ENCODE data around the gene PAM.
"Not testable (repeated sequence)": the region's sequence is repeated elsewhere in the genome, so short reads cannot be mapped to it uniquely, and the experiment has no call there.

The PAM gene

DNA sequence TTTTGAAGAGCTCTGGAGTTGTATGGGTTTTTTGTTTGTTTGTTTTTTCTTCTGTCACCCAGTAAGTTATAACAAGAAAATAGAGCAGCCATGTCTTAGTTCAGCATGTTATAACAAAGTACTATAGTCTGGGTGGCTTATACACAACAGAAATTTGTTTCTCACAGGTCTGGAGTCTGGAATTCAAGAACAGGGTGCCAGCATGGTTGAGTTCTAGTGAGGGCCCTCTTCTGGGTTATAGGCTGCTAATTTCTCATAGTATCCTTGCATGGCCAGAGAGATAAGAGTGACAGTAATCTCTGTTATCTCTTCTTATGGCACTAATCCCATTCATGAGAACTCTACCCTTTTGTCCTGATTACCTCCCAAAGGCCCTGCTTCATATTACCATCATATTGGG is 250.2 kb downstream of the PAM start:
- no peak for DNase-seq

DNA sequence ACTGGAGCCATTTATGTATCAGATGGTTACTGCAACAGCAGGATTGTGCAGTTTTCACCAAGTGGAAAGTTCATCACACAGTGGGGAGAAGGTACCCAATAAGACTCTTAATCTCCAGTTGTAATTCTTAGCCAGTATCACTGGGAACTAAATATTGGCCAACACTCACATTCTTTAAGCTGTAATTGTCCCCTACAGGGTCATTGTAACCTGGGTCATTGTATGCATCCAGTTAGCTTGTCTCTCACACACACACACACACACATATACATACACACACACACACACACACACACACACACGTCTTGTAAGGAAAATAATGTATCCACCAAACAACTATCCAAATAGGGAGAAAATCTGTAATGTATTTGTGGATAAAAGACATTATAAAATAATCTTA is 251.8 kb downstream of the PAM start:
- no peak for DNase-seq

DNA sequence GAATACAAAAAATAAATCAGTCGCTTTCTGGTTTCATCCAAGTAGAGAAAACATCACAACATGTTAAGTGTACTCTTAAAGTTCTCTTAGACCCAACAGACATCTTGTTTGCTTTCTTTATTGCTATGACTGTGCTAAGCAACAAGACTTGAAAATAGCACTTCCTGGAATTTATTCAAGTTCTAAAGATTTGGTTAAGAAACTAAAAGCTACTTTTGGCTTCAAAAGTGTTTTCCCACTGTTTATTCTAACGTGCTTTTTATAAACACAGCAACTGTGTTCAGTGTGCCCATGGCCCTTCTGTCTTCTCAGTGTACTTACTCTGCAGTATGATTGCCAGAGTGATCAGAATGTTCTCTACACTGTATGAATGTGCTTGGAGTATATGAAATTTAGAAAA is 255.1 kb downstream of the PAM start:
- DNase-seq: no peak

DNA sequence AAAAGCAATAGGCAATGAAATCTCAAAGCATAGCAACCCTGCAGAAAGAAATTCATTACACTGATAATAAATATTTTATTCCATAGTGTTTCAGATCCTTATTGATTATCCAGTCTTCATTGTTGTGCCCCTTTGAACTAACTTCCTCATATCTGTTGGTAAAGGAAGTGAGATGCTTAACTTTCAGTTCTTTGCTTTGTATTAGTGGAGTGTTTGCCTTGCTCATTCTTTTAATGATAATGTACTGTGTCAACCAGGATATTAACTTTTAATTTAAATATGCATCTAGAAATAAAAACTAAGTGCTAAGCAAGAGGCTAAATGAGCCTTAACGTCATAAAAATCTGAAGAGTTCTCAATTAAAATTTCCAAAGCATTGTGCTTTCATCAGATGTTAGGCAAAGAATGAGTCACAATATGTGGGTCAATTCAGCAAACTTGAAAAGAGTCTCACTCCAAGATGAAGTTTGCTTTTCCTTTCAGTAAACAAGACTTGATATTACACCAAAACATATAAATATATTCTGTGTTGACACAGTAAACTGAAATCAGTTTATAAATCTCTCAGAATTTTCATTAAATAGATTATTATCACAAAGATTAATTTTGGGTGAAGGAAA is 258.9 kb downstream of the PAM start:
- DNase-seq: no peak

DNA sequence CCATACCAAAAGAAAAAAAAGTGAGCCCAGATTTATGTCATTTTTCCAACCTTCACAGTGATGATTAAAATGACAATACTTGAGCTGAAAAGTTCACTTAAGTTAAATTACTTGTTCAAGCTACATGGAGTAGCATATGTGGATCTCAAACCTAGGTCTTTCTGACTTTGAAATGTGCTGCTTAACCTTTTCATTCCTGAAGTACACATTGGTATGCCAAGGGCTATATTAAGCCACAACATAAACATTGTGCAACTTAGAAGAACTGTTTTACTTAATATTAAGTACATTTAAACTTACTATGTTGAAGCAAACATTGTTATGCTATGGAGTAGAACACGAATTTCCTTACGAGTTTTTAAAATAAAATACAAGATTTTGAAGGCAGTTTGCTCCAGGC is 259.9 kb downstream of the PAM start:
- DNase-seq: no peak

DNA sequence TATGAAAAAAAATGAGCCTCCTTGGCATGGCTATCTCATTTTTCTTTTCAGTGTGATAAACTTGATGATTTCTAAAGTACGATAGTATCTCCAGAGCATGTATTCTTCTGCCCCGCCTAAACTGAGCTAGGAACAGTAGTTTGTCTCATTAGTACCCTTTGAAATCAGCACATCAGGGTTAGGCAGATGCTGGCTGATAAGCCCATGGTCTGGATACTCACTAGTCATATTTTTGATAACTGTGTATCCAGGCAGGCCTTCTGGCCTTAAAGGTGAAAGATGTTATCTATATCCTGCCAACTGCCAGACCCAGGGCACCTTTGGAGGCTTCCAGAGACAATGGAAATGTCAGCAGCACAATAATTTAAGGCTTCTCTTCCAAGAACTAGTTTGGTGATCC is 261.1 kb downstream of the PAM start:
- no peak for DNase-seq

DNA sequence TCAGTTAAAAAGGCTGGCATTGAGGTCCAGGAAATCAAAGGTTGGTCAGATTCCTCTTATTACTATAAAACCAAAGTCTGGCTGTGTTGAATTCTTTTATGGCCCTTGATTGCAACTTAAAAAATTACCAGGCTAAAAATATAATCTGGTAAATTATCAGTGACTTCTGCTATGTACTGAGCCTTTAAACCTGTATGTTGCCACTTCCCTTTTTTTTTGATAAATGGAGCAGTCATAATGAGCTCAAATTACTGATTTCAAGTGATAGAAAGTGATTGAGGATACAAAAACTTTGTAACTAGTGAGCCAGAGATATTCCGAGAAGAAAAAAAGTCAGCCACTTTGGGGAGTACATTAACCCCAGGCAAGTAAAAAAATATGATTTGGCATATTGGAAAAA is 264.7 kb downstream of the PAM start:
- no peak for DNase-seq

DNA sequence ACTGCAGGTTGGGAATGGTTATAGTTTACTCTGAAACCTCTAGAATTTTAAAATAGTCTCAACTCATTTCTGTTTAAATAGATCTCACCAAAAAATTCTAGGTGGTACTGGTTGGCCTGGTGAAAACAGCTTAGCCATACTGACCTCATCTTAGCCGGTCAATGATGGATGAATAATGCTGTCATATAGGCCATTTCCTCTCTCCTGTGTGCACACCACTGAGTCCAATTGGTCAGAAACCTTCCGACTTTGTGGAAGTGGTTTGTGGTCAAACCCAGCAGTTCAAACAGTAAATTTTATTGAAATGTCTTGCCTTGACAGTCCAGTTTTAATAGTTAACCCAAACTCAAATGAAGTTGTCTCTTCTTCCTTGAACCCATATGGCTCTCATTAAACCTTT is 266.2 kb downstream of the PAM start:
- DNase-seq: no peak

DNA sequence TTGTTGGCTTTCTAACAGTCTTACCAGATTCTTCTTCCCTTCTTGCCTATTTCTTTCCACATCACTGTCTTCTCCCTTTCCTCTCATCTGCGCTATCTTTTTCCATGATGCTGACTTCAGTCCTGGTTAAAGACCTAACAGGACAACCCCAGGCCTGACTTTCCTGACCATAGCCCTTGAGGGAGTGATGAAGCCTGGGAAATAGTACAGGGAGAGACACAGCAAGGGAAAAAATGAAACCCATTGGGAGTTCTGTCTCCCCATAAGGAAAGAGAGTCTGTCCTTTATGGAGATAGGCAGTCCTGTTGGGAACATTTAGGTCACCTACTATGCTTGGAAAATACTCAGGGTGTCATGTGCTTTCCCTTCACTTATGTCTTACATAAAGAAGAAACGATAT is 272.2 kb downstream of the PAM start:
- DNase-seq: no peak

DNA sequence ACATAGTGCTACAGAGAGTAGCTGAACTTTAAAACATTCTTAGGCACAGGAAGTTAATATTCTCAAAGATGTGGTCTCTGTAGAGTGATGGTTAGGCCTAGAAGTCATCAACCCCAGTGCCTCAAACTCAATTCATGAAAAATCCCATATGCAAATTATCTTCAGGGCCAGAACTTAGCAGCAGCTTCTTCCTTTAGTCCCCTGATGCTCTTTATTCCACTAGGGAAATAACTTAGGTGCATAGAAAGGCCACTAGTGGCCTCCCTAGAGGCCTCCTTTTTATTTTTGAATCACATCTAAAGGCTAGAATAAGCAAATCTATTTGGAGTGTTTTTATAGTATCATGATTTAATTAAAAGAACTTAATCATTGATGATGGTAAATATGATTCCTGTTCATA is 276.5 kb downstream of the PAM start:
- no peak for DNase-seq

DNA sequence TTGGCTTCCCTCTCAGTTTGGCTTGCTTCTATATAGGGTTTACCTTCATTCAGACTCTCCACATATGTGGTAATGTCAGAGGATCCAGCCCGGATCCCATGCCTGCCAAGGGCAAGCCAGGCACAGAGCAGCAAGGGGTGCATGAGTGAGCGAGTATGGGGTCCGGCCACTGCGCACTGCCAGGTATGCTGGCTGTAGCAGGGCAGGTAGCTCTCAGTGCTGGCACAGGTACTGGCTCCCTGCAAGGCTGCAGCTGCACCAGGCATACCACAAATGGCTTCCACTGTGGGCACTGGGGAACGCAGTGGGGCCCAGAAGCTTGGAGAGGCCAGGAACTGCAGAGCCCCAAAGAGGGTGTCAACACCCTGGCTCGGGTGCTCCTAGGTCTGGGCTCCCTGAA is 278.6 kb downstream of the PAM start:
- DNase-seq: no peak

DNA sequence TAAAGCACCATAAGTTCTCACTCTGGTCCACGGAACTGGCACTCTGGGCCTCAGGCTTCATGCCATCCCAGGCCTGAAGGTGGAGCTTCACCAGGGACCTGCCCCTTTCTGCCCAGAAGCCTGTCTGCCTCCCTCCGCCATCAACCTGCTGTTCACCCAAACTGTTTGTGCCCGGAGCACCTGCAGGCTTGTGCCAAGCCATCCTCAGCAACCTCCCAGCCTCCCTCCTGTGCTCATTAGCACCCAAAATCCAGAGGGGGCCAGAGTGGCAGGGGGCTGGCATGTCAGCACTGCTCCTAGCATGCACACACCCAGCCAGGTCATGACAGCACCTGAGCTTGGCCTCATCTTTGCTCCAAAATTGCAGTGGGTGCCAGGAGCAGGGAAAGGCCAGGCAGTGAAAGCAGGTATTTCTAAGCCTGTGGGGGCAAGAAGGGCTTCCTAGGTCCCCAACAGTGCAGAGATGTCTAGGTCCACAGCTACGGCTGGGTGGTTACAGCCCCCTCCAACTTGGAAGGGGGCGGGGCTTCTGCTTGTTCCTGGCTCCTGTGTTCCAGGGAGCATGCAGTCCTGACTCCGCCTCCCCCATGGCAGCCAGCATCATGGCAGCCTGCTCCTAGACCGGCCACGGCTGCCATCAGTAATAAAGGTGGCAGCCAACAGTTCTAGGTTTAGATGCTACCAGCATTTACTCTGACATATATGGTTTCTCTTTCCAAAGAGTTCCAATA is 279.7 kb downstream of the PAM start:
- DNase-seq: no peak

DNA sequence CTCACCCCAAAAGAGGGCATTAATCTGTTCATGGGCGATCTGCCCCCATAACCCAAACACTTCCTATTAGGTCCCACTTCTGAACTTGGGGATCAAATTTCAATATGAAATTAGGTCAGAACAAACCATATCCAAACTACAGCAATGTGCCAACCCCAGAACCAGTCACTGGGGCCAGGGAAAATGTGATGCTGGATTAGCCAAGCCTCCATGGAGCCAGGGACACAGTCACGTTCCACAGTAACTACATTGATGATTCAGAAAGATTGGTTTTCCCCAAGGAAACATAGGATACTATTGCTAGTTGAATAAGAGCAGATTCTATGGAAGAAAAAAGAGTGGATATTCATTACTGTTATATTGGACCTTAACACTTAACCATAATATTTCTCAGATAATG is 280.6 kb downstream of the PAM start:
- no peak for DNase-seq

DNA sequence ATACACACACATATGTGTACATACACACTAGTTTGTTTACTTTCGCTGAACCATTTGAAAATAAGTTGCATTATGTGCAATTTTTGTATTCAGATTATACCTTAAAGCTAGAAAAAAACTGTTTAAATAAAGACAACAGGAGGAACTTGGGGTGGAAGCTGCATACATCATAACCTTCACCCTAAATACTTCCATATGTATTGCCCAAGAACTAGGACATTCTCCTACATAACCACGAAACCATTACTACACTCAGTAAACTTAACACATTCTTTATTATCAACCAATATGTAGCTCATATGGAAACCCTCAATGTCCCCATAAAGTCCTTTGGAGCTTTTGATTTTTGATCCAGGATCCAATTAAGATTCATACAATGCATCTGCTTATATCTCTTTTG is 281.5 kb downstream of the PAM start:
- DNase-seq: no peak

DNA sequence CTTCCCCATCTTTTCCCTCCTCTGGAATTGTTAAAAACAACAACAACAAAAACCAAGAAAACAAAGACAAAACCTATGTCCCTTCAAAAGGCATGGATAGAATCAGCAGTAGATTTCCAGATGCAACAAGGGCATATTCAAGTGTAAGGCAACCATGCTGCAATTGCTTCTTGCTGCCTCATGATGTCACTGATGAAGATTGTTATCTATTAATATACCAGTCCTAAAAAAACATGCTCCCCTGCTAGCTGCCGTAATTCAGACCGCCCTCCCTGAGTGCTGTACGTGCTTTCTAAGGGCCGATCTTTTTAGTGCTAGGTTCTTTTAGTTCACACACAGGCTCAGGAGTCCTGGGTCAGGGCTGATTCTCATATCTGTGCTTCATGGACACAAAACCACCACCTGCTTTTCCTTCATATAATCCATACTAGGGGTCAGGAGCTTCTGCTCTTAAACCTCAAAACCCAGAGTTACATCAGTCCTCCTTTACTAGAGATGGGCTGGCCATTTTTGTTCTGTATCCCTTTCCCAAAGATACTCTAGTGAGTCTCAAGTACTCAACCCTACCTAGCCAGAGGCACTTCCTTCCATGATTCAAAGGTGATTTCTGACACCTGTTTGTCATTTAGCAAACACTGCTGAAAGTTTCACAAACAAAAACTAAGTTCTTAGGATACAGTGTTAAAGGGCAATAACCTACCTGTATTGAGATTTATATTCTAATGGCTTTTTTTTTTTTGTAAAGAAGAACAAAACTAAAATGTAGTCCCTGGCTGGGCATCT is 282.8 kb downstream of the PAM start:
- no peak for DNase-seq

DNA sequence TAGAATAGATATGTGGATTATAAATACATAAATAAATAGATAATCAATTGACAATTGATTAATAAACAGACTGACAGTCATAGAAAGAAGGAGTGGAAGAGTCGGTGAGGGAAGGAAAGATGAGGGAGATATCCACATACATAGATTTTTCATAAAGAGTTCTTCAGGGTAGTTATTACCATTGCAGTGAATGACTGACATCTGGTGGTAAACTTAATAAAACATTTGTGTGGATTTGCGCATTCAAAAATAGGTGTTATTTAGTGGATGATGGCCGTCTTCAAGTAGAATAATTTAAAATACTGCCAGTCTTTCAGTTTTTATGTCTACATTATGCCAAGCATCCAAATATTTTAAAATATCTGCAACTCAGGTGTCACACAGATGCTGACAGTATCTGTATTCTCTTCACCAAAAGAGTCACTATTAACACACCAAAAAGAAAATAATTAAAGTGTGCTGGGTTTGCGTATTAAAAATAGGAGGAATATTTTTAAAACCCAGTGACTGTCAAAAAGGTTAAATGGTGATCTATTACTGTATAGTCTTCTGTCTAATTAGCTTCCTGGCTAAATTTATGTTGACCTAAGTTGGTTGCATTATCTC is 286.1 kb downstream of the PAM start:
- DNase-seq: no peak

DNA sequence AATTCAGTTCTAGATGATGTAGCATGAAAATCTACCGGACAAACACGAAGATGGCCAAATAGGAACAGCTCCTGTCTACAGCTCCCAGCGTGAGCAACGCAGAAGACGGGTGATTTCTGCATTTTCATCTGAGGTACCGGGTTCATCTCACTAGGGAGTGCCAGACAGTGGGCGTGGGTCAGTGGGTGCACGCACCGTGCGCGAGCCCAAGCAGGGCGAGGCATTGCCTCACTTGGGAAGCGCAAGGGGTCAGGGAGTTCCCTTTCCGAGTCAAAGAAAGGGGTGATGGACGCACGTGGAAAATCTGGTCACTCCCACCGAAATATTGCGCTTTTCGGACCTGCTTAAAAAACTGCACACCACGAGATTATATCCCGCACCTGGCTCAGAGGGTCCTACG is 291.6 kb downstream of the PAM start:
- not testable (repeated sequence) for DNase-seq

DNA sequence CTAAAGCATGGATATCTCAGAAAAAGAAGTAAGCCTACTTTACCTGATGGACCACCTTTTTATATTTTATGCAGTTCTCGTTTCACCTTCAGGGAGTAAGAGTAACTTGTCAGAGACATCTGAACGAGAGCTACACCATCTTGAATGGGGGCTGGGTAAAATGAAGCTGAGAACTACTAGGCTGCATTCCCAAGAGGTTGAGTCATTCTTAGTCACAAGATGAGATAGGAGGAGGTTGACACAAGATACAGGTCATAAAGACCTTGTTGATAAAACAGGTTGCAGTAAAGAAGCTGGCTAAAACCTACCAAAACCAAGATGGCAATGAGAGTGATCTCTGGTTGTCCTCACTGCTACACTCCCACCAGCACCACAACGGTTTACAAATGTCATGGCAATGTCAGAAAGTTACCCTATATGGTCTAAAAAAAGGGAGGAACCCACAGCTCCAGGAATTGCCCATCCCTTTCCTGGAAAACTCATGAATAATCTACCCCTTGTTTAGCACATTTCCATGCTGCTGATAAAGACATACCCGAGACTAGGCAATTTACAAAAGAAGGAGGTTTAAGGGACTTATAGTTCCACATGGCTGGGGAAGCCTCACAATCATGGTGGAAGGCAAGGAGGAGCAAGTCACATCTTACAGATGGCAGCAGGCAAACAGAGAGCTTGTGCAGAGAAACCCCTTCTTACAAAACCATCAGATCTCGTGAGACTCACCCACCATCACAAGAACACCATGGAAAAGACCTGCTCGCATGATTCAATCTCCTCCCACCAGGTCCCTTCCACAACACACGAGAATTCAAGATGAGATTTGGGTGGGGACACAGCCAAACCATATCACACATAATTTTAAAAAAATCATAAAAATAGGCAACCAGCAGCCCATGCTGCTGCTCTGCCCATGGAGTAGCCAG is 302.4 kb downstream of the PAM start:
- DNase-seq: no peak

DNA sequence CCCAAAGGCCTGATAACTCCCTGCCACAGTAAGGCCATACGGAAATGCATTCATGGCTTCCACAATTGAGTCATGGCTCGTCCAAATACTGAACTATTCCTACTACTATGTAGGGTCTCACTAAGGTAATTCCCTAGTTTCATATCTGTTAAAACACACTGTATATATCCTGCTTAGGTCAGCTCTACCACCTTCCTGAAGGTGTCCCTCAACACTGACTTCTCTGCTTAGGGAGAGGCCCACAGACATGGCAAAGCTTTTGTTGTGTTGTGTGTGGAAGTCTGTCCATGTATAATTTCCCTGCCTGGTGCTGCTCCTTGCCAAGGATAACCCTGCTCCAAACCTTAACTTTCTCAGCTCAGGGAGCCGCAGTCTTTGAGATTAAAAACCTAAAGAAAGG is 304.4 kb downstream of the PAM start:
- DNase-seq: no peak

DNA sequence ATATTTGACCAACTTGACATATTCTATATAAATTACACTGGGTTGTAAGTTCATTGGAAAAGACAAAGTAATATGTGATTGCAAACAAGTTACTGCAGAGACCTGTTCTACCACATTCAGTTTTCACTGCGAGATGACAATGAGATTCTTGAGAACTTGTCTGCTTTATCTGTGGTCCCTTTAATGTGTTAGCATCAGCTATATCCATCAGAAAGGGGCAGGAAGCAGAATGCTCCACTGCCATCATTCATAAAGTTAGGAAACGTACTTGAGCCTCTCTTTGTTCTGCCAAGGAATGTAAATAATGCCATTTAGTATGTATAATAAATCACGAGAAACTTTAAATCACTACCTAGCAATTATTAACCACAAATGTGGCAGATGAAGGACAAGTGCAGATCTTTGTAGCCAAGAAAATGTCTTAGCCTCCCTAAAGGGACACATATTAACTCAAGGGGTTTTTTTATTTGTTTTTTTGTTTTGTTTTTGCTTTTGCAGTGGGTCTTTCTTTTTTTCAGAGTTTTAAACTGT is 305.4 kb downstream of the PAM start:
- no peak for DNase-seq

DNA sequence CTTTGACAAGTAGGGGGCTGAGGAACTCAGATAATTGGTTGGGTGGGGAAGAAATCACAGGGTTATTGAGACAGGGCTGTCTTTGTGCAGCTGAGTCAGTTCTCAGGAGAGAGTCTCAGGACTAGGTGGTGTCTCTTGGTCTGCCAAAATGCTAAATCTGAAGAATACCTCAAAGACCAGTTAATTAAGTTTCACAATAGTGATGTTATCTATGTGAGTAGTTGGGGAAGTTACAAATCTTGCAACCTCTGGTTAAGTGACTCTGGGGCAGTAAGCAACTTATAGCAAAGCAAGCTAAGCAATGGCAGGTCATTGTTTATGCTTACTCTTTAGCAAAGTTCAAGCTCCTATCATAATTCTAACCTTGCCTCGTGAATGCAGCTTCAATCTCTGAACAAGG is 311.2 kb downstream of the PAM start:
- DNase-seq: no peak

DNA sequence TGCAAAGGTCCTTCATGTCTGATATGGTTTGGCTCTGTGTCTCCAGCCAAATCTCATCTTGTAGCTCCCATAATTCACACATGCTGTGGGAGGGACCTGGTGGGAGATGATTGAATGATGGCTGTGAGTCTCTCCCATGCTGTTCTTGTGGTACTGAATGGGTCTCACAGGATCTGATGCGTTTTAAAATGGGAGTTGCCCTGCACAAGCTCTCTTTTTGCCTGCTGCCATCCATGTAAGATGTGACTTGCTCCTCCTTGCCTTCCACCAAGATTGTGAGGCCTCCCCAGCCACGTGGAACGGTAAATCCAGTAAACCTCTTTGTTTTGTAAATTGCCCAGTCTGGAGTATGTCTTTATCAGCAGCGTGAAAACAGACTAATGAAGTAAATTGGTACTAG is 318.4 kb downstream of the PAM start:
- not testable (repeated sequence) for DNase-seq

DNA sequence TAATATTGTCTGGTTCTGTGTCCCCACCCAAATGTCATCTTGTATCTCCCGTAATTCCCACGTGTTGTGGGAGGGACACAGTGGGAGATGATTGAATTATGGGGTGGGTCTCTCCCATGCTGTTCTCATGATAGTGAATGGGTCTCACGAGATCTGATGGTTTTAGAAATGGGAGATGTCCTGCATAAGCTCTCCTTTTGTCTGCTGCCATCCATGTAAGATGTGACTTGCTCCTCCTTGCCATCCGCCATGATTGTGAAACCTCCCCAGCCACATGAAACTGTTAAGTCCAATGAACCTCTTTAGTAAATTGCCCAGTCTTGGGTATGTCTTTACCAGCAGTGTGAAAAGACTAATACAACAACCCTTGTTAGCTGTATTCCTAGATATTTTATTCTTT is 320.3 kb downstream of the PAM start:
- DNase-seq: no peak

All from islet precursor cell (in vitro differentiated cells).